HG03457 (cell line): ENCODE data around the gene PIK3R4.

Experiments used
- ATAC-seq: cut with Tn5 transposase; IDR thresholded peaks from one replicate; pipeline ENCODE4 v1.9.1; 2021; ENCODE audit warnings: moderate number of reproducible peaks; ENCODE audit not compliant: unreplicated experiment

Gene PIK3R4

DNA sequence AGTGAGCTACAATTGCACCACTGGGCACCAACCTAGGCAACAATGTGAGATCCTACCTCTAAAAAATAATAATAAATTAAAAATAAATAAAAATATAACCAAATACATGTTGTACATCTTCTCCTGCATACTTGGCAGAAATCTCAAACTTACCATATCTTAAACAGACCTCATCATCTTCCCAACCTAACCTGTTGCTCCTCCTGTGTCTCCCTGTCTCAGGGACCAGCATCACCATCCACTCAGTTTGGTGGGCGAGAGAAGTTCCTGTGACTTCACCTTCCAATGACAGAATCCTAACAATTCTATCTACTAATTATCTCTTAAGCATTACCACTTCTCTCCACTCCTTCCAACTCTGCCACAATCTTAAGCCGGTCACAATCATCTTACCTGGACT lies 3.3 kb downstream of the PIK3R4 start:
- no peak for ATAC-seq

DNA sequence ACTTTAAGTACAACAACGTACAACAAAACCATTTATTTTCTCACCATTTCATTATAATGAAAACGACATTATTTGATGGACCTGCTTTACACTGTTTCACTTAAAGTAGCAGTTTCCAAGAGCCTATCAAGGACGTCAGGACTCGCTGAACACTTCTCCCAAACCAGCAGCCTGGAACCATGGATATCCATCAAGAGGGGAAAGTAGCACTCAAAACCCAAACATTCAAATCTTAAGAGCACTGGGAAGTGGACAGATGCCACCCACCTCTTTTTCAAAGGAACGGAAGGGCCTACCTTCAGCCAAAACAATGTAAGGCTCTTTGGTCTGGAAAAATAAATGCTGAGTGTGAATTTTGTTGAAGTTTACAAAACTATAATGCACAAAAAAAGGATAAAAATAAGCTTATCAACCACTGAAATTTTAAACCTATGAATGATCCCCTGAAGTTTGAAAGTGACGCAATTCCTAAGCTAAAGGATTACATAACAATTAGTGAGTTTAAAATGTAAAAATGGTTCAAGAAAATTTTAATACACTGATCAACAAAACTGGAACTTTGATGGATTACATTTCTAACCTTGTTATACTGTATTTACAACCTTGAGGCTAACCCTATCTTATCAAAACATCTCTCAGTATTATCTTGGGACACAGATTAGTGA lies 4.6 kb downstream of the PIK3R4 start:
- ATAC-seq = no peak

DNA sequence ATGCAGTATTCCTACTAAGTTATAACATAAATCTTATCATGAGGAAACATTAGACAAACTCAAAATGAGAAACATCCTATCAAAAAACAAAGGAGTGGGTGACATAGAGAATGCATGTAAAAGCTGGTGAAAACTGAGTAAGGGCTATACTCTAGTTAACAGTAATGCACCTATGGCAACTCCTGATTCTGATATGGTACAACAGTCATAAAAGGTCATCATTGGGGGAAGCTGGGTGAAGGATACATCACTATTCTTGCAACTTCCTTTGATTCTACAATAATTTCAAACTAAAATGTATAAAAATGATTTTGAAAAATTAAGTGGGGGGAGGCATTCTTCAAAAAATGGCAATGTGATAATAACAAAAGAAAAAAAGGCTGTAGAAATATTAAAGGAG lies 6.8 kb downstream of the PIK3R4 start:
- no peak for ATAC-seq

DNA sequence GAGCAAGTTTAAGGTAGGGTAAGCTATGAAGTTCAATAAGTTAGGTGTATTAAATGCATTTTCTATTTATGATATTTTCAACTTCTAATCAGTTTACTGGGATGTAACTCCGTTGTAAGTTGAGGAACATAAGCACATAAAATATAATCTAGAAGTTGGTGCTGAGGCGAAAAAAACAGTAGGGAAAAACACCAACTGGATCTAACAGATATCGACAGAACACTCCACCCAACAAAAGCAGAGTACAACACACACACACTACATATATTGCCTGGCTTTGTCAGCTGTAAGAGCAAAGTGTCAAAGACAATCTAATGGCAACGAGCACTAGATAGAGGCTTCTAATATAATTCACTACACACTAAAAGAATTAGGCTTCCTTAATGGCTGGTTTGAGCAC lies 8.4 kb downstream of the PIK3R4 start:
- no peak for ATAC-seq

DNA sequence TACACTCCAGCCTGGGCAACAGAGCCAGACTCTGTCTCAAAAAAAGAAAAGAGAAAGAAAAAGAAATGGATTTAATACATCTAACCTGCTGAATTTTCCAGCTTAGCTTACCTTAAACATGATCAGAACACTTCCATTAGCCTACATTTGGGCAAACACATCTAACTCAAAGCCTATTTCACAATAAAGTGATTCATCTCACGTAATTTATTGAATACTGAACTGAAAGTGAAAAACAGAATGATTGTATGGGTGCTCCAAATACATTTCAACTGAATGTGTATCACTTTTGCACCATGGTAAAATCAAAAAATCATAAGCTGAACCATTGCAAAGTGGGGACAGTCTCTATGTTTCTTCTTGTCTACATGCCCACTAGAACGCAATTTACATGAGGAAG lies 9.0 kb downstream of the PIK3R4 start:
- ATAC-seq = no peak

DNA sequence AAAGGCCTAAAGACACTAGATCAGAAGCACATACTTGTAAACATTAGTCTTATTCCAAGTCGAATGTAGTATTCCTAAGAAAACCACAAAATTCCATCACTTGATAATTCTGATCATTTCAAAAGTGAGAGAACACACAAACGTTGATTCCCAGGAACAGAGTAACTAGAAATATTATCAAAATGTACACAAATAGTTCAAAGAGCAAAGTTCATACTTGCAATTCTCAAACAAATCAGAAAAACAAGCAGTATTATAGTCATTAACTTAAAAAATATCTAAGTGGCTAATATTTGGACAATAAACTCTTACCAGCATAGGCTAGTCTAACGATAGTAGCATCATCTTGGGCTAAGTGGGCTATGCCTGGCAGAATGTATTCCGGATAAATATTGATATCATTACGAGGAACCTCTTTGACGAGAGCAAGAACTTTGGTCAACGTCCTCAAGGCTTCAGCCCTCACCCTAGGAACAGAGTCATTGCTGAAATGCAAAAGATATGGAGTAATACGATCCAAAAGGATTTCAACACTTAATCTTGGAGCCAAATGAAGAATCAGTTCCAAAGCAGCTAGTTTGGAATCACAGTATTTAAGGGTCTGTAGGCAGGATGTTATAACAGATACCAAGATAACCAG lies 13.3 kb downstream of the PIK3R4 start:
- ATAC-seq = no peak

DNA sequence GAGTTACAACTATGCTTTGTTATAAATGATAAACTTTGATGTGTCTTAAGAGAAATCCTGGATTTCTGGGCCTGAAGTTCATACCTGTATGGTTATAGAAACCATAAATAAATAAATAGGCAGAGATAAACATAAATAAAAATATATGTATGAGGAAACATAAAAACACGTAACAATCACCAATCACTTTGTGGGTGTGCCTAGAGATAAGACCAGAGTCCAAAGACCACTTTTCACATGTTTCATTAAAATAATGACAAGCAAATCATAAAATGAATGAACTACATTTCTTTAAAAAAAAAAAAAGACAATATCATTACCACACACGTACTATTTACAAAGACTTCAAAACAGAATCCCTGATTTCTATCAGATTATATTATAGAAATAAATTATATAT lies 14.1 kb downstream of the PIK3R4 start:
- ATAC-seq = no peak

DNA sequence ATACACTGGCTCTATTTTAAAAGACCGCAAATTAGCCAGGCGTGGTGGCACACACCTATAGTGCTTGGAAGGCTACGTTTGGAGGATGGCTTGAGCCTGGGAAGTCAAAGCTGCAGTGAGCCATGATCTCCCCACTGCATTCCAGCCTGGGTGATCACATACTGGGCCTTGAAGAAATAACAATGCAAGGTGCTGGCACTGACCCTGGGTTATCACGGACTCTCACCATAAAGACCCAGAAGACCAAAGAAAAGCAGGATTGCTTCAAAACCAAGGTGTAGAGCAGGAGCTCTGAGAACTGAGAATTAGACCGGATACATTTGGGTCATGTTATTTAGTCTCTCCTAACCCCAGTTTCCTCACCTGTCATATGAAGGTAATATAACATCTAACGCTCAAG lies 14.8 kb downstream of the PIK3R4 start:
- no peak for ATAC-seq

DNA sequence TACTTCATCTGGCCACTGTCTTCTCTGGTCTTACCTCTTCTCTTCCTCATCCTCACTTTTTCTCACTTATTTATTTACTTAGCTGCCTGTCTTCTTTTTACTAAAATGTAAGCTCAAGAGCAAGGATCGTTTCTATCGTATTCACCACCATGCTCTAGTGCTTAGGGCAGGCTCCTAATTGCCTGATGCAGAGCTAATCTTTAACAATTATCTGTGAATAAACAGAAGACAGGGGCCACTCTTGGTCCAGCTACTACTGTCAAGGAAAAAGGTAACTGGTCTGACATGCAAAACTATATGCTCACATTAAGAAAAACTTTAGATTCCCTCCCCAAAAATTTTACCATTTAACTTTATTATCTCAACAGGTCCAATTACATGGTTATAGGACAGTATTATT lies 17.5 kb downstream of the PIK3R4 start:
- ATAC-seq = no peak

DNA sequence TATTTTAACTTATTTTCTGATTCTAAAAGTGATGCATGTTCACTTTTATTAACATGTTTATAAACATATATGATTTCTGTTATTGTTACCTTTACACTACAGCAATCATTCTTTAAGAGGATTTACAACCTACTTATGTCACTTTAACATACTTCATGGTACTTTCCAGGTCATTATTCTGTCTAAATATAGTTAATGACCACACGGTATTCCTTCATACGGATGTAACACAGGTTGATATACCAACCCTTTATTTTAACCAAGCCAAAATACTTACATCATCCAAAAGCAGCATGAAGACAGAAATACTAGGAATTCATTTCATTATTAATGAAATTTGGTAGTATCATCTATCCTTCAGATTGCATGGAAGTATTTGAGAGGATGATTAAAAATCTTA lies 18.6 kb downstream of the PIK3R4 start:
- ATAC-seq = no peak

DNA sequence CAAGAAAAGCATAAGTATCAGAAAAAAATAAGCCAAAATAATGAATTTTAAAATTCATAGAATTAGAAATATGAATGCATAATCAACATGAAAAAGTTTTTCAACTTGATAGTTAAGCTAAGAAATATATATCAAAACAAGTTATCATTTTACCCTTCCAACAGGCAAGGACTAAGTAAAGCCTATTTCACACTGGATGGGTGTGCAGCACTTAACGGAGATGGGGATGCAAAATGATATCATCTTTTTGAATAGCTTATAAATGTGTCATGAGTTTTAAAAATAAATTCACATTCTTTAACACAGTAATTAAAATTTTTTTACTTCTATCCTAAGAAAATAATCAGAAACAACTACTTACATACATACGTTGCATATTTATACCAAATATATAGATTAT lies 20.9 kb downstream of the PIK3R4 start:
- ATAC-seq = no peak

DNA sequence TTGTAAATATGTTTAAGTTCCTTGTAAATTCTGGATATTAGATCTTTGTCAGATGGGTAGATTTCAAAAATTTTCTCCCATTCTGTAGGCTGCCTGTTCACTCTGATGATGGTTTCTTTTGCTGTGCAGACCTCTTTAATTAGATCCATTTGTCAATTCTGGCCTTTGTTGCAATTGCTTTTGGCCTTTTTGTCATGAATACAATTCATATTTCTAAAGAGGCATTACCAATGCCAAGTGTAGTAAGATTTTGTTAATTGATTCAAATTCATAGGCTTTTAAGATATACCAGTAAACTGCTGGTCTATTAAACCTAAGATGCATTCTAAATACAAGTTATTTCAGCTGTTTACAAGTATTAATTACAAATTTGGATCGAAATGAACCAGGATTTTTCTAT lies 31.0 kb downstream of the PIK3R4 start:
- ATAC-seq = no peak

DNA sequence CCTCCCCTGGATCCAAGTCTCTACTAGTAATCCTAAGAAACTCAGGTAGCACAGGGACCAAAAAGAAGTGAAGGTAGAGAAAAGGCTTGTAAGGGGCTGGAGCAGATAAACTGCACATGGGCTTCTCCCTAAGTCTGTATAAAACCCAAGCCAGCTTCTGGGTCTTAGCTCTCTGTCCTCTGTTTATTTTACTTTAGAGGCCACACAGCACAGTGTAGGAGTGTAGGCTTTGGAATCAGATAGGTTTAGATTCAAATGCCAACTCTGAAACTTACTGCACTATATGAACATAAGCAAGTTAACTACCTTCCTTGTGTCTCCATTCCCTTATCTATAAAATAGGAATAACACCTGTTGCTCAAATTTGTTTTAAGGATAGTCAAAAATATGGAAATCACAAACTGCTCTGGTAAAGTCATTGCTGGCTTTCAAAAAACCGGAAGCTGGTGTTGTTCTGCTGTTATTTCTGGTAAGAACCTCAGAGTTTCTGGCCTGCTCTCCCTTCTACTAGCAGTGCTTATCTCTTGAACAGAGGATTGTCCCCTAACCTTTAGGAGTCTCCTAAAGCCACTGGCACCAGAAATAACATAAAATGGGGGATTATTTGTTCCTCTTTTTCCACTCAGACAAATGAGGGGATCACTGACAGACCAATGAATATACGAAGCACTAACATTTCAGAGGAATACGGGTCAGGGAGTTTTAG lies 33.8 kb downstream of the PIK3R4 start:
- ATAC-seq = no peak

DNA sequence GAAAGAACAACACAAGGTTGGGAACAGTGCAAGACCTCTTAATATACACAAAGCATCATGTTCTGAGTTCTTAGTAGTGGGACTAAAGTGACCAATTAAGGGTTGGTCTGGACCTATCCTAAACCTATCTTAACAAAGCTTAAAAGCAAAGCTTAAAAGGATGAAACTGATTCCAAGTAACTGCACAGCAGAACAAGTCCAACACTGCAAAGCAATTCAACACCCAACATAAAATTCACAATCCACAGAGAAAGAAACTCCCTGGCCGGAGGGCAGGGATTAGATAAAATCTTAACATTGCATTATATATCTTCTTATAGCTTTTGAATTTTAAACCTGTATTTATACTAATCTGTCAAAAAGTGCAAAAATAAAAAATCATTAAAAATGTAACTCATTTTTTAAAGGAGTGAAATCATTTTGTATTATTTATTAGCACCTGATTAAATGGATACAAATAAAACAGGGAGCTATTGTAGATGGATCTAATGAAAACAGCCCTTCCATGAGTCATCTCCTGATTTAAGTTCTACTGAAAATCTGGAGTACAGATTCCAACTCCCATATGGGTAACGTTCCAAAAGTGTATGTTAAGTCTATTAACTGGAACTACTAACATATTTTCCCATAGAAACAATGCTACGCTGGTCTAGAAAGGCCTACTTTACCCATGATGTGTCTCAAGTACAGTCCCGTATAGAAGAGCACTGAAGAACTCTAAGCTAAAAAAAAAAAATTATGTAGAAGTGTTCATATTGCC lies 34.9 kb downstream of the PIK3R4 start:
- ATAC-seq = no peak

DNA sequence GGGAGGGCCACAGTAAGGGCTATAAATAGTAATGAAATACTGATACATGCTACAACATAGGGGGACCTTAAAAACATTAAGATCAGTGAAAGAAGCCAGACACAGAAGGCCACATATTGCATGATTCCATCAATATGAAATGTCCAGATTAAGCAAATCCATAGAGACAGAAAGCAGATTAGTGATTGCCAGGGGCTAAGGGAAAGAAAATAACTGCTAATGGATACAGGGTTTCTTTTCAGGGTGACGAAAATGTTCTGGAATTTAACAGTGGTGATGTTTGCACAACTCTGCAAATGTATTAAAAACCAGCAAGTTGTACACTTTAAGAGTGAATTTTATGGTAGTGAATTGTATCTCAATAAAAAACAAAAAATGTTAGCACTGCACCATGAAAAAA lies 37.0 kb downstream of the PIK3R4 start:
- no peak for ATAC-seq

DNA sequence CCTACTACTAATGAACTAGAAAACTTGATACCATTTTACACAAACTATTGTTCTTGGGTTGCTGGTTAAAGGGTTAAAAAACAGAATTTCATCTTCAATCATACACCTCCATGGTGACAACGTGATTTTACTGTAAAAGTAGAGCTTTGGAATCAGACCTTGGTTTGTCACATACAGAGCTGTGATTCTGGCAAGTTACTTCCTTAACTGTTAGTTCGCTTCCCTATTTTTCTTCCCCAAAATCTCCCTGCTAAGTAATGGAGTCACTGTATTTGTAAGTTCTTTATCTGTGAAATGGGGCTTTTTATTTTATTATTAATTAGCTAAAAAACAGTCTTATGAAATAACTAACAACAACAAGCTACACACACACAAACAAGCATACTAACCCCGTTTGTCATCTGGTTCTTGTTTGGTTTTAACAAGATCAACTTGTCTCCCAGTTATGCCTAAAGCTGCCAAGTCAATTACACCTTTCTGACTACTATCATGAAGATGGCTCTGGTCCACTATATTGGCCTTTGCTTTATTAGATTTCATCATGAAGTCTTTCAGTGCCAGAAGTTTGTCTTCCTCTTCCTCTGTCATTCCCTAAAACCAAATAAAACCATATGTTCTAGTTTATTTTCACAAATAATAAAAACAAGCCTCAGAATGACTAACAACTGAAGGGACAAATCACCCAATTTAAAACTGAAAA lies 38.6 kb downstream of the PIK3R4 start:
- ATAC-seq = no peak

DNA sequence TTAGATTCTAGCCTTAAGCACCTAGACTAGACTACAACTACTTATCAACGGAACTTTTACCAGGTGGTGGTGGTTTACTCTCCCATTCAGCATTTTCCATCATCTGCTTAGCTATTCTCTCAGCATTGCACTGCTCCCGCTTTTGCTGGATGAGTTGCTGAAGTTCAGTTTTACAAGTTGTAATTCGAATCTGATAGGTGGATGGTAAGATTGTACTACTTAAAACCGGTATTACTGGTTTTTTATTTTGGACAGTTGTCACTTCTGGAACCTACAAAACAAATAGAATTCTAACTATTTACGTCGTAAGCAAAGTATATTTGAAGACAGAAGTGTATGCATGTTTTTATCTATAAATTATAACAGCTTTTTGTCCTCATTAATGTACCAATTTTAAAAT lies 41.1 kb downstream of the PIK3R4 start:
- ATAC-seq = no peak

DNA sequence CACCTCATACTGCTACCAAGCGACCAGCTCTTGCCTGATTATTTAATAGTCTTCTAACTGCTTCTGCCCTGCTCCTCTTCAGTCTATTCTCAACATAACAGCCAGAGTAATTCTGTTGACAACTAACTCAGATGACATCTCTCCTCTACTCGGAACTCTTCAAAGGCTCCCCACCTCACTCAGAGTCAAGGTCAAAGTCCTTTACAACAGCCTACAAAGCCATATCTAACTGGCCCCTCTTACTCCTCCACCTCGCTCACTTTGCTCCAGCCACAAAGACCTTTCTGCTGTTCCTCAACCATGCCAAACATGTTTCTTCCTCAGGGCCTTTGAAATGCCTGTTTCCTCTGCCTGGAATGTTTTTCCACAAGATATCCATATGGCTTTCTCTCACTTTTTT lies 43.6 kb downstream of the PIK3R4 start:
- ATAC-seq = no peak

DNA sequence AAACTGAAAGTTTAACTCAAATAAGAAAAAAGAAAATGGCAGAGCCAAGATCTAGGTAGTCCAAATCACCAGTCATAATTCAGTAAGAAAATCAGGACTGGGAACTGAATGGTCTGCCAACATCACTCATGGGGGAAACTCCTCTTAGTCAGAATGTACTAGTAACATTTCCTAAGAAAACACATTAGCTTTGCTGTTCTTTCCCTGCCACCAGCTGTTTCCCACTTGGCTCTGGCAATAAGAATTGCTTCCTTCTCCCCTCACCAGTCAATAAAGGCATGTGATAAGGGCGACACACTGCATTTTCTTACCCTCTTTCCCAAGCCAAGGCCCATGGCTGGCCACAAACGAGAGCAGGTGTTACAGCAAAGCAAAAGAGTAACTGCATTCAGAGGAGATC lies 46.1 kb downstream of the PIK3R4 start:
- ATAC-seq = no peak

DNA sequence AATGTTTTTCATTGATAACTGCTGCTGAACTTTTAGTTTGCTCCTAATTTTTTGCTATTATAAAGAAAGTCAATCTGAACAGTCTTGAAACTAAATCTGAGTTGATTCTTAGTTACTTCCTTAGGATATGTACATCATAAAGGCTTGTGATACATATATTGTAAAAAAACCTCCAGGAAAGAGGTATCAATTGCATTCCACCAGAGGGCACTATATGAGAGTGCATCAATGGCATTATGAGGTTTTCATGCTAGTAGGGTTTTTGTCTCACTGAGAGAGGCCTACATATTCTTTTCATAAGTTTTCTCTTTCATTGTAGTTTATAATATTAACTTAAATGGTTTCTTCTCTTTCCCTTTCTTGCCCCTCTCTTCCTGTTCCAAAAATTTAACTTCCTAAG lies 46.9 kb downstream of the PIK3R4 start:
- no peak for ATAC-seq

DNA sequence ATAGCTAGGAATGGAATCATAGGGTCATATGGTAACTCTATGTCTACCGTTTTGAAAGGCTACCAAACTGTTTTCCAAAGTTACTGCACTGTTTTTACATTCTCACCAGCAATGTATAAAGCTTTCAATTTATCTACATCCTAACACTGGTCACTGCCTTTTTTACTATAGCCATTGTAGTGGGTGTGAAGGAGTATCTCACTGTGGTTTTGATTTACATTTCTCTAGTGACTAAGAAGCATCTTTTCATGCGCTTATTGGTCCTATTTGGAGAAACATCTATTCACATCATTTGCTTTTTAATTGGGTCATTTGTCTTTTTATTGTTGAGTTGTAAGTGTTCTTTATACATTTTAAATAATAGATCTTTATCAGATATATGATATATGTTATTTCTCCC lies 53.3 kb downstream of the PIK3R4 start:
- no peak for ATAC-seq
